Stimulated activated CD8-positive, alpha-beta memory T cell treated with anti-CD3 and anti-CD28 coated beads, Interleukin-12 subunit alpha, Interleukin-12 subunit beta, amount 100 ng/mL, for 4 hours (primary cell): Measurements from ENCODE around the gene ARID3B.

Experiments used
- DNase-seq: peaks from one replicate; pipeline ENCODE4 v3.0.0-alpha.2; 2020; ENCODE audit warnings: low read depth

The ARID3B gene

DNA sequence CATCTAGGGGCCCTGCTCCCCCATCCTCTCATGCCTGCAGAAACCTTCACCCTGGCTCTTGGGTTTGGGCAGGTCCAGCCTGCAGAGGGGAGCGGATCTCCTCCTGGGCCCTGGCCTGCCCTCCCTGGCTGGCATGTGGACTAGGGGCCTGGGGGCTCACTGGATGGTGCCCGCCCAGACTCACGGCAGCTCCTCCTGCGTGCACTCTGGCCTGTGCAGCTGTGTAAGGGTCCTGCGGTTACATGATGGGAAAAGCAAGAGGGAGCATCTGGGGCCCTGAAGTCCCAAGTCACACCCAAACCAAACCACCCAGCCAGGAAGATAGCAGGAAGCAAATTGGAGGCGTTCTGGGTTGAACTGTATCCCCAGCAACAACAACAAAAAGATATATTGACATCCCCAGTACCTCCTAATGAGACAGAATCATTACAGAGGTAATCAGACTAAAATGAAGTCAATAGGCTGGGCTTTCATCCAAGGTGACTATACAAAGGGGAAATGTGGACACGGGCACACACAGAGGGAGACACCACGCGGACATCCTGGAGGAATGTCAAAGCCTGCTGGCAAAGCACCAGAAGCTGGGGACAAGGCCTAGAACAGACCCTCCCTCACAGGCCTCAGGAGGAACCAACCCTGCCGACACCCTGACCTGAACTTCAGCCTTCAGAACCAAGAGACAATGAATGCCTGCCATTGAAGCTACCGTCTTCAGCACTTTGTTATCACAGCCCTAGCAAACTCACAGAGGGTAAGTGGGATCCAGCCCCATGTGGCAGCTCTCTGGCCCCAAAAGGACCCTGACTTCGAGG is 64.2 kb downstream of the ARID3B start:
- DNase-seq, result no peak

DNA sequence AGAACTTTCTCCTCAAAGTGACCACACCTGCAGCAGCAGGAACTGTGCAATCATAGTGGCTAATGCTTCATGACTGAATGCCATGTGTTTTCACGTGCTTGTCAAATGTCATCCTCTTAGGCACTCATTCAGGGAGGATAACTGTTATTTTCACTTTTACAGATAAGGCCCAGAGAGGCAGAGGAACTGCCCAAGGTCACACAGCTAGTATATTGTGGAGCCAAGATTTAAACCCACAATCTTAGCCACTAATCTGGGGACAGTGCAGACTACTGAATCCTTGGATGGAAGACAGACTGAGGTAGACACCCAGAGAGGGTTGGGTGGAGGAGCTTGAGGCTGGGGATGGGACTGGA is 64.8 kb downstream of the ARID3B start:
- DNase-seq, result no peak

DNA sequence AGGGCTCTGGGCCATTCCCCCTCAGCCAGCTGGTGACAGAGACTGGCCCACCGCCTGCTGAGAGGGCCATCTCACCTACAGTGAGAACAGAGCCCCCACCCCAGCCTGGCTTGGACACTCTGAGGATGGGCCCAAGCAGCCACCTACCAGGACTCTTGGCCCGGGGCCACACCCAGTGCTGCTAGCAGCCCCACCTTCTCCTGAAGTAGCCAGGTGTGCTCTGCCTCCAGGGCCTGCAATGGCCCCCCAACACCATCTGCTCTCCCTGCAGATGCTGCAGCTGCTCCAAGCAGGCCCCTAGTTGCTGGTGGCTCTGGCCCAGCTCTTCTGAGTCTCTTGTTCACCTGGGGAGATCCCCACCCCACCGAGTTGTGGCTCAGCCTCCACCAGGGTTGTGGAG is 67.8 kb downstream of the ARID3B start:
- no peak for DNase-seq

DNA sequence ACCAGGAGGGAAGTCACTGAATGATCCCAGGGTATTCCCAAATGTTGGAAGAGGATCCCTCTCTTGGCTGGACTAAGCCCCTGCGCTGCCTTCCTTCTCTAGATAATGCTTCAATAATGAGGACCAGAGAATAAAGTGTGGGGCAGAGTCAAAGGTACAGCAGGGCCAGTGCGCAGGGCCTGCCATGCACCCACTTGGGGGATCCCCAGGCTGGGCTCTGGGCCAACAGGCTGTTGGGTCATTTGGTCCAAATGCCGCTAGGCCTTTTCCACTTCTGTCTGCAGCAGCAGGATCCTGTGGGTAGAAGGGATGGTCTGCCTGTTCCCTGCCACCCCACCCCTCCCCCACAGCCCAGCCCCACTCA is 68.9 kb downstream of the ARID3B start:
- no peak for DNase-seq

DNA sequence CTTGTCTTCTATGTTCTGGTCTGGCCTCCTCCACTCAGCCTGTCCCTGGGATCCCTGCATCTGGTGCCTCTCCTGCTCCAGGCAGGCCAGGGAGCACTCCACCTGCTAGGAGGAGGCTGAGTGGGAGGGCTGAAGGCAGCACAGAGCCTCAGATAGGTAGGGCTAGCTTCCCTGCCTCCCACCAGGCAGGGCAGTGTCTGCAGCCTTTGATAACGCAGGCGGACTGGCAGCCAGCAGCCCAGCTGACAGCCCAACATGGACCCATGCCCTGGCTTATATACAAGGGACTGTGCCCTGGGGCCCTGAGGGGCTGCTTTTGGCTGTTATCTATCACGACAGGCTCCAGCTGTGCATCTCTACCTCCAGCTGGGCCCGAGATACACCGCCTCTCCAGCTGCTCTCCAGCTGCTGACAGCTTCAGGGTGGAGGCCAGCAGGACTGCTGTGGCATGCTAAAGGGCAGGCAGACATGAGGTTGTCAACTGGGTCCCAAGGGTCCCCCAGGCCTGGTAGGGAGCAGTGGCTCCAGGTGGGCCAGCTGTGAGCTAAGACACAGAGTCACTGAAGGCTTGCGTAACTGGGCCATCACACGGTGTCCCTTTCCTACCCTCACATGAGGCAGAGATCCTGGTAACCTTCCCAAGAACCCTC is 69.4 kb downstream of the ARID3B start:
- DNase-seq, result no peak

DNA sequence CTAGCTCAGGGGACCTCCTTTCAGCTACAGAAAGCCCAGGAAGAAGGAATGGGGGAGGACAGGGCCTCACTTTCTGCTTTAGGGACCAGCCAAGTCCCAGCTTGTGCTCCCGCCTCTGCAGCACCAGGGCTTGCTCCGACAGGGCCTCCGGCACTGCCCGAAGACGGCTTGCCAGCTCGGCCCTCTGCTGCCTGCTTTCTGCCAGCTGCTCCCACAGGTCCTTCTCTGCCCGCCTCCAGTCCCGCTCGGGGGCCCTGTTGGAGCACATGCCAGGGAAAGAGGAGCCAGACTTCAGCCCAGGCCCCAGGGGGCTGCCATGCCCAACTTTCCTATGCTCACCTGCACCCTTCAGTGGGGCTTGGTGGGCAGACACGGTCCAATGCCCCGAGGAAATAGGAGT is 70.3 kb downstream of the ARID3B start:
- DNase-seq, result no peak

DNA sequence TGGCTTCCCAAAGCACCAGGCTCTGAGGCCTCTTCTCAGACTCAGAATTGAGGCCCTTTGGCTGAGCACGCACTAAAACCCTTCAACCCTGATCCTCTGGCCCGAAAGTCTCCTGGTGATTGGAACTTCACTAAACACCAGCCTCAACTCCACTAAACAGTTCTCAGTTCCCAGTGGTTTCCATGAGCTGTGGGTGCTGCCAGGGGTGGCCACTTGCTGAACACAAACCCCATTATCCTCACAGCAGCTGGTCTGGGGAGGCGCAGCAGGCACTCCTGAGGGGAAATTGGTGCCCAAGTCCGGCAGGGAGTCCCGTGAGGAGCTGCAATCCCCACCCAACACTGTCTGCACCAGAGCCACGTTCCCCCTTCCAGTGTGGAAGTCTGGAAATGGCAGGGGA is 70.8 kb downstream of the ARID3B start:
- no peak for DNase-seq

DNA sequence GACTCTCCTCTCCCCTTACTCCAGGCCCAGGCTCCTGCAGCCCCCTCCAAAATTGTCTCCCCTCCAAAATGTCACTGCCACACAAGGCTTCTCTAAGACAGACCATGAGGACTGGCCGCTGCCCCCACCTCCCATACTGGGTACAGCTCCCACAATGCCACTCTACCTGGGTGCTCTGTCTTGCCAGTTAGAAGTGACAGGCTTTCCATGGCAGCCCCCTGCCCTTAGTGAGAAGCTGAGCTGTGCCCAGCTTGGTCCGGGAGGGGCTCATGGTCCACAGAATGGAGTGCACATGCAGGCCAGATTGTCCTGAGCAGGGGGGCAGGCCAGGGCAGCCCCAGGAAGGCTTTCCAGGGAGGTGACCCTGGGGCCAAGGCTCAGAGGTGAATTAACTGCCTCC is 71.7 kb downstream of the ARID3B start:
- no peak for DNase-seq

DNA sequence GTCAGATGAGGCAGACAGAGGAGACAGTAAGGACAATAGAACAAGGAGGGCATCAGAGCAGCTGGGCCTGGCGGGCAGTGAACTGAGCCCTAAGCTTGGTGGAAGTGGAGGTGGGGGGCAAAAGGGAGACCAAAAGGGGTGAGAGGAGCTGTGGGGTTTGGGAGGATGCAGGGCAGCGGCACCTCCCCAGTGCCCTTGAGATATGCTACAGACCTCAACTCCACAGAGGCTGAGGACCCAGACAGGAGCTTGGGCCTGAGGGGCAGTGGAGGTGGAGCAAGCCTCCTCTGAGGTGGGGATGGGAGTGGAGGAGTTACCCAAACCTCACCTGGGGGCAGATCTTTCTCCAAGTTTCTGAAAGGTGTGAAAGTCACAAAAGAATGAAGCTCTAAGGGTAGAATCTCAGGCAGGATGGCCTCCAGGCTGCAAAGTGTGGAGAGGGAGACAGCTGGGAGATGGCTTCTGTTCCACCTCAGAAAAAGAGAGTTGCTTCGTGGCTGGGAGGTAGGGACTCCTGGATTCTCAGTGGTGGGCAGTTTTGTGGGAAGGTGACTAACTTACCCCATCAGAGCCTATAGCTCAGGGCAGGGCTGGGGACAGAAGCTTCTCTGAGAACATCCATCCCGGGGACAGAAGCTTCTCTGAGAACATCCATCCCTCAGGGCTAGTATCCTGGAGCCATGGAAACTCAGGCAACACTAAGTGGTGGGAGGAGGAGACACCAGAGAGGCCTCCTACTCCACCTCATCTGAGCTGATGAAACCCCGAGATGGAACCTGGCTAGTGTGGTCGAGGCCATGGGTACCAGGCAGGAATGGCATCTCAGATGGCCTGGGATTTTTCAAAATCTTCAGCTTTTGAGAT is 72.3 kb downstream of the ARID3B start:
- no peak for DNase-seq

DNA sequence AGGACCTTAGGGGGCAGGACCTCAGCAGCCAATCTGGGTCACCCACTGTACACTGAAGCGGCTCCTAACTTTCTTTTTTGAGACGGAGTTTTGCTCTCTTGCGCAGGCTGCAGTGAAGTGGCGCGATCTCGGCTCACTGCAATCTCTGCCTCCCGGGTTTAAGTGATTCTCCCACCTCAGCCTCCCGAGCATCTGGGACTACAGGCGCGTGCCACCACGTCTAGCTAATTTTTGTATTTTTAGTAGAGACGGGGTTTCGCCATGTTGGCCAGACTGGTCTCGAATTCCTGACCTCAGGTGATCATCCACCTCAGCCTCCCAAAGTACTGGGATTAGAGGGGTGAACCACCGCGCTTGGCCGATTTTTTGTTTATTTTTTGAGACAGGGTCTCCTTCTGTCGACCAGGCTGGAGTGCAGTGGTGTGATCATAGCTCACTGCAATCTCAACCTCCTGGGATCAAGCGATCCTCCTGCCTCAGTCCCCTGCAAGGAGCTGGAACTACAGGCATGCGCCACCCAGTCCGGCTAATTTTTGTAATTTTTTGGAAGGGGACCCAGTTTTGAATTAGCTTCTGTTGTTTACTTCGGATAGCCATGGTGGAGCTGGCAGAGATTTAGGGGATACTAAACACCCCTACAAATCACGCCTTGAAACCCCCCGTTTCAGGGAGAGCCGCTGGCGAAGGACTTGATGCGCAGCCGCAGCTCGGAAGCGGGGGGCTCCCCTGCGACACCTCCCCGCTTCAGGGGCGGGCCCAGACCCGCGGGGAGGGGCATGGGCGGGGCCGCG is 73.1 kb downstream of the ARID3B start:
- no peak for DNase-seq

DNA sequence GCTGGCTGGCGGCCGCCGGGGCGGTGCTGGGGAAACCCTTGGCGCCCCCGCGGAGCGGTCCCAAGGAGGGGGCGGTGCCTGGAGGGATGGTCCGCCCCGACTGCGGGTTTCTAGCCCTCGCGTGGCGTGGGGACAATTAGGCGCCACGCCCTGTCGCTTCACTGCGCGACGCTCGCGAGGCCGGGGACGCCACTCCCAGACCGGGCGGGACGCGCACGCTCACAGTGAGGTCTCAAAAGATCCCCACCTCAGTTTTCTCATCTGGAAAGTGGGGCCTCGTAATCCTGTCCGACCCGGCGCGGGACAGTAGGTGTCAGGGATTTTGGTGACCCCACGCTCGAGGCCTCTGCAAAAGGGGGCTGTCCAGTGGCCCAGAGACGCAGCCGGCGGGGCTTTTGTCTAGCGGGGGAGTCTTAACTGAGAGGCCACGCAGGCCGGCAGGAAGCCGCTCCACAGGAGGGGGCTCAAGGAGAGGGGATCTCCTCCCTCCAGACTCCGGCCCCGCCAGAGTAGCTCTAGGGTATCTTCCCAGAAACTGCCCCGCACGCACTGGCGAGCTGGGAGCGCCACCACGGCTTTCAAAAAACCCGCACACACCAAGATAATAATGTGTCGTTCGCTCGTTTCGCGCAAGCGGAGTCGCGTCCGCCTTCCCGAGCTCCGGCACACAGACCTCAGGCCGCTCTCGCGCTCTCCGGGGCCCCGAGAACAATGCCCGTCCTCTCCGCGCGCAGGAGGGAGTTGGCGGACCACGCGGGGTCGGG is 73.9 kb downstream of the ARID3B start:
- DNase-seq, result peak; percentile 91

DNA sequence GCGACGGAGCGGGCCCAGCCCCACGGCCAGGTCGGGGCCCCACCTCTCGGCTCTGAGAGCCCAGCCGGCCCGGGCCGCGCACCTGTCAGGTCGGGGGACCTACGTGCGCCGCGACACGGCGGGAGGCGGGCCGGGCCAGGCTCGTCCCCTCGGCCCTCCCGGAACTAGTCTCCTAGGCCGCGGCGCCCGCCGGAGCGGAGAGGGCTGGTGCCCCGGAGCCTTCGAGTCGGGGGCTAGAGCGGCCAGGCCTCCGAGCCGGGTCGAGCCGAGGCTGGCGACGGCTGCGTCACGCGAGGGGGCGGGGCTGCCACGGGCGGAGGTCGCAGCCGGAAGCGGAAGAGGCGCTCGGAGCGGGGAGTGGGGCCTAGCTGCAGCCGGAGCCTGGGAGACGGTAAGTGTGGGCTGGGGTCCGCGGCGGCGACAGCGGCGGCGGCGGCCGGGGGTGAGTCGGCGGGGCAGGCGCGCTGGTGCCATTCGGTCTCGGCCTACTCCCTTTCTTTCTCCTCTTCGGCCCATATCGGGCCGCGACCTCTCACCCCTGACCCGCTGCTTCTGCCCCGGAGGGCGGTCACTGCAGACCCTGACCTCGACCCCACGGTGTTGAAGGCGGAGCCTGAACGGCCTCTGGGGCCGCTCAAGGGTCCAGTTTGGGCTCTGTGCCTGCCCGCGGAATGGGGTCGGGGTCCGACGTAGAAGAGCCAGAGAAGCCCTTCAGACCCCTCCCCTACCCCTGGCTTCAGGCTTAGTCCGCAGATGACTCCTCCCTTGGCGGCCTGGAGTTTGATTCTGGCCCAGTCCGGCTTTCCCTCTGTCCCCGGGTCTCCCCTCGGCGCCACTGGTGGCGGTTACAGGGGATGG is 74.7 kb downstream of the ARID3B start, which contains the start of gene CLK3:
TSS of gene CLK3 (plus strand) at position 329 of the 858 bp plus-strand sequence. CDS start 3,361 bp downstream, outside the sequence.
- DNase-seq, result peak; percentile 97

DNA sequence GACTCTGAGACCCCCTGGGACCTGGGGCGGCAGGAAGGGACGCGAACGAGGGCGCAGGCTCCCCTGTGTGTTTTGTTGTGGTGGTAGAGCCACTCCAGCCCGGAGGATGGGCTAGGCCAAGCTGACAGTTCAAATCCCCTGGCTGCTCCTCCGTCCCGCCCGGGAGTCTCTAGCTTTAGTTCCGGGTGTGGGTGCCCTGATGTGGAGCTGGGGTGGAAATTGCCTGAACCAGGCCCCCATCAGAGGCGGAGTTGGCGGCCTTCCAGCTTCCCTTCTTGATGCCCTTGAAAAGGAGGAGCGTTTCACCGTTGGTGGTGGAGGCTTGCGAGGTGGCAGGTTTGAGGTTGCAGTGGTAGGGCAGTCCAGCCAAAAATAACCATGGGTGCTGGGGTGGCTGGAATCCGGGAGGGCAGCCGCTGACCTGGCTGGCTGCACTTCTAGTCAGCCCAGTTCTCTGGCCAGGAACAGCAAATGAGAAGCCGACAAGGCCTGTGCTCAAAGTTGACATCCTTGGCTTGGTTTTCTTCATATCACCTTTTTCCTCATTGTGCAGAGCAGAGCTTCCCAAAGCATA is 75.4 kb downstream of the ARID3B start:
- DNase-seq, result peak; percentile 44

DNA sequence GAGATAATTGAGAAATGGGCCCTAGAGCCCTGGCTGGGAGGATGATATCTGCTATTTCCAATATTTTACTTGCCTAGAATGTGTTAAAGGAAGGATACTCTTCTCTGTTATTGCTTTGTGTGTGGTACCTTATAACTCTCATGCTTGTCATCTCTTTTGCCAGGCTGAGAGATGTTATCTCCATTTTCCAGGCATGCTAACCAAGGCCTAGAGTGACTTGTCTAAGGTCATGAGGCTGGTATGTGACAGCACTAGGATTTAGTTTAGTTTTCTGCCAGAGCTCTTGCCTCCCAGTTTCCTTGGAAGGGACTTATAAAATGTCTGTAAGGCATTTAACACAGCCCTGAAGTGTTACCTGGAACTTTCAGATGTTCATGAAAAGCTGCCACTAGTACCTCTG is 76.0 kb downstream of the ARID3B start:
- no peak for DNase-seq

DNA sequence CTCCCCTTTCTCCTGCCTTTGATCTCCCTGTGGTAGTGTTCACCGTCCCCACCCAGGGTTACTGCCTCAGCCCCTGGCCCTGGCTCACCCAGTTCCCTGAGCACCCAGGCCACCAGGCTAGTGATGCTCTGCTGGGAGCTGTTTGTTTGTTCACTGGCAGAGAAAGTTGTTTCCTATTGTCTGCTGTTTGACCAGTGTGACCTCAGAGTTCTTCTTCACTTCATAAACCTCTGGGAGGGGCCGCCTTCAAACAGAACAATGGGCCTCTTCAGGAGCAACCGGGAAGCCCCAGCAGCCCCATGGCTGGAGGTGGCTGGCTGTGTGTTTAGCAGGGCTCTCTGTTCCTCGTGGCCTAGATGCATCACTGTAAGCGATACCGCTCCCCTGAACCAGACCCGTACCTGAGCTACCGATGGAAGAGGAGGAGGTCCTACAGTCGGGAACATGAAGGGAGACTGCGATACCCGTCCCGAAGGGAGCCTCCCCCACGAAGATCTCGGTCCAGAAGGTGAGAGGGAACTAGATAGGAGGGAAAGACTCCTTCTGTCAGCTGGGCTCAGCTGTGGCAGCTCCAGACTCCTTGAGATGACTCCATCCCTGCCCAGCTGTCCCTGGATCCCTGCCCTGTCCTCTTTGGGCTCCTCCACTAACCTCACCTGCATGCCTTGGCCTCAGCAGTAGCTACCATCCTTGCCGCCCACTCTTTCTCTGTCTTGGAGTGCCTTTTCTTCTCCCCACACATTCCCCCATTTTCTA is 78.0 kb downstream of the ARID3B start:
- no peak for DNase-seq

DNA sequence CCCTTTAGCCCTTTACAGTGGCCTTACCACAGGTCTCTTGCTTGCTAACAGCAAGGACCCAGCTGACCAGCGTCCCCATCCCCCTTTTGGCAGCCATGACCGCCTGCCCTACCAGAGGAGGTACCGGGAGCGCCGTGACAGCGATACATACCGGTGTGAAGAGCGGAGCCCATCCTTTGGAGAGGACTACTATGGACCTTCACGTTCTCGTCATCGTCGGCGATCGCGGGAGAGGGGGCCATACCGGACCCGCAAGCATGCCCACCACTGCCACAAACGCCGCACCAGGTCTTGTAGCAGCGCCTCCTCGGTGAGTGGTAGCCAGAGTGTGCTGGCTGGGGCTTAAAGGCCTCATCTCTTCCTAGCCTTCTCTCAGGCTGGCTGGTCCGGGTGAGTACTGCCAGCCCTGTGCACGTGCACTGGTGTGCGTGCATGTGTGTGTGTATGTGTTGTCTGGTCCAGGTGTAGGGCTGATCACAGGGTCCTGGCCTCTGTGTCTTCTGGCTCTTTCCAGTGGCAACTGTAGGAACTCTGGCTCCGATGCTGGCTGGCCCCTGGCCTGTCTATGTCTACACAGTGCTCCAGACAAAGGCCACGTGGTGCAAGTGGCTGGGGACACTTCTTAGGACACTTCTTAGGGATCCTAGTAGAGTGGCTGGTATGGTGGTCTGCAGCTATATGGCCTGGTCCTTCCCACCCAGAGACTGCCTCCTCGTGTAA is 79.1 kb downstream of the ARID3B start:
- DNase-seq, result no peak

DNA sequence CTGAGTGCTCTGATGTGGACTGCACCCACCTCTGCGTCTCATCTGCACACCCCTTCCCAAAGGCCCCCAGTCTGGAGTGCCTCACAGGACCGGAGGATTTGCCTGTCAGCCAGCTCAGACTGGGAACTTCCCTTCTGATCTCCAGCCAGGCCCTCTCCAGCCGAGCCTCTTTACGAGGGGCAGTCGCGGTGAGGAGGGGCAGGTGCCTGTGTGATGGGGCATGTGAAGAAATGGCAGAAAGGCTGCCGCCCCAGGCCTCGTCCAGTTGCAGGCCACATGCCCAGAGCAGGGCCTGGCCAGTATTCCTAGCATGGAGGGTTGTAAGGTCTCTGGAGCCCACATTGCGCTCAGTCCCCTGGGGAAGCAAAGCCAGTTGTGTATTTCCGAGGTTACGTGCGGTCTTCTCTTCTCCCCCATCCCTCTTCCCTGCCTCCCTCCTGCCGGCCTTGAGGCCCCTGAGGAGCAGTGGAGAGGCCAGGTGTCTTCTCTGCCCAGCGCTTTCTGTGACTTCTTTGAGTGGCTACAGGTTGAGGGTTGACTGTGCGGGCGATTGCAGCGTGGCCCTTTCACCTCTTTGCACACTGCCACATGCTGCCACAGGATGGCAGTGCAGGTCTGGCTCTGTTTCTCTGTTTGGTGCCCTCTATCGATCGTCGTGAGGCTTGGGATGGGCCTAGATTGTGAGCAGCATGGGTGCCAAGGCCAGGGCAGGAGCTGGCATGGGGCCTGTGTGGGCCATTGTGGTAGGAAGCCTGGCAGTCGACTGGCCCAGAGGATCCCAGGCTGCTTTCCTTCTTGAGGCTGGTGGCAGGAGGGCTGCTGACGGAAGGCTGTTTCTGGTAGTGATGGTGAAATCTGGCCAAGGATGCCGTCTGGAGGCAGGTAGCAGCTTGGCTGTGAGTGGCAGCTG is 79.9 kb downstream of the ARID3B start:
- DNase-seq, result peak; percentile 45
